HepG2 (cell line): ENCODE data around the gene TCERG1L.

Source experiments
- ASH2L ChIP-seq: fragments of 300-600, 200-600 bp; sonication (generic); IDR thresholded peaks from 2 replicates; pipeline ENCODE4 v1.7.0; 2017; ENCODE audit warnings: low read depth, mild to moderate bottlenecking, moderate library complexity, mixed read lengths, low read length; ENCODE audit not compliant: insufficient read length
- CTCF ChIP-seq: sonication (generic); formaldehyde crosslinking; IDR thresholded peaks from 2 replicates; pipeline ENCODE4 v1.5.0; 2020; ENCODE audit warnings: mild to moderate bottlenecking, missing genetic modification reagents, moderate library complexity
- ELF1 ChIP-seq: sonication (generic); formaldehyde crosslinking; IDR thresholded peaks from 2 replicates; pipeline ENCODE4 v1.4.0; 2020; ENCODE audit warnings: missing genetic modification reagents
- MAX ChIP-seq: IDR thresholded peaks from 2 replicates; pipeline ENCODE4 v1.6.1; 2012; ENCODE audit warnings: inconsistent platforms
- MLX ChIP-seq: IDR thresholded peaks from 2 replicates; pipeline ENCODE4 v1.6.1; 2016
- ZNF274 ChIP-seq: sonication (generic); formaldehyde crosslinking; IDR thresholded peaks from 2 replicates; pipeline ENCODE4 v1.5.1; 2020; ENCODE audit warnings: mild to moderate bottlenecking, missing genetic modification reagents
- ZNF318 ChIP-seq: sonication (generic); formaldehyde crosslinking; IDR thresholded peaks from 2 replicates; pipeline ENCODE4 v1.4.0; 2020; ENCODE audit warnings: mild to moderate bottlenecking, missing genetic modification reagents
- ZSCAN20 ChIP-seq: sonication (generic); formaldehyde crosslinking; IDR thresholded peaks from 2 replicates; pipeline ENCODE4 v1.4.0; 2020; ENCODE audit warnings: missing genetic modification reagents, mild to moderate bottlenecking, borderline replicate concordance

GRCh38 chr10:131093346-131093745 is 218.2 kb downstream of the TCERG1L start:
- TF ChIP-seq ZNF274 (CRISPR knock-in tag) (no peak), ZNF318 (CRISPR knock-in tag) (no peak), ZSCAN20 (CRISPR knock-in tag) (no peak), MLX (no peak), CTCF (no peak), ELF1 (CRISPR knock-in tag) (no peak), MAX (no peak), ASH2L (no peak)
